IgD-negative memory B cell (primary cell): ENCODE data around the gene SPINK5. TPM values are rescaled to one million over a fixed set of nuclear protein-coding genes. Genes with fewer than 3 reads are reported as not detected.

Experiments
- H3K27ac Mint-ChIP-seq, 3 donors: one replicate each; pipeline ENCODE4 v1.8.0; 2020 to 2022; ENCODE audit warnings: mild to moderate bottlenecking in 3 of 3, mixed read lengths in 3 of 3, moderate library complexity in 1 of 3
- H3K27me3 Mint-ChIP-seq: one replicate; pipeline ENCODE4 v1.8.0; 2021; ENCODE audit warnings: mixed read lengths
- H3K36me3 Mint-ChIP-seq: one replicate; pipeline ENCODE4 v1.8.0; 2020; ENCODE audit warnings: mild to moderate bottlenecking, mixed read lengths
- H3K4me1 Mint-ChIP-seq, 3 donors: one replicate each; pipeline ENCODE4 v1.8.0; 2020 to 2022; ENCODE audit warnings: mixed read lengths in 3 of 3, mild to moderate bottlenecking in 1 of 3
- H3K4me3 Mint-ChIP-seq, 4 donors: one replicate each; pipeline ENCODE4 v1.8.0; 2020 to 2022; ENCODE audit warnings: mild to moderate bottlenecking in 4 of 4, mixed read lengths in 4 of 4, moderate library complexity in 3 of 4
- H3K9me3 Mint-ChIP-seq, 3 donors: one replicate each; pipeline ENCODE4 v1.8.0; 2020 to 2021; ENCODE audit warnings: mixed read lengths in 3 of 3, mild to moderate bottlenecking in 1 of 3
- polyA plus RNA-seq: library from polyadenylated mRNA; unstranded; fragments of 300-500 nt; fragmentation: Illumina TruSeq; gene quantifications from one replicate; pipeline ENCODE4 v1.2.3, GENCODE V29; 2021

The SPINK5 gene
- polyA plus RNA-seq, 1 donor from 2014 or later = not detected

DNA sequence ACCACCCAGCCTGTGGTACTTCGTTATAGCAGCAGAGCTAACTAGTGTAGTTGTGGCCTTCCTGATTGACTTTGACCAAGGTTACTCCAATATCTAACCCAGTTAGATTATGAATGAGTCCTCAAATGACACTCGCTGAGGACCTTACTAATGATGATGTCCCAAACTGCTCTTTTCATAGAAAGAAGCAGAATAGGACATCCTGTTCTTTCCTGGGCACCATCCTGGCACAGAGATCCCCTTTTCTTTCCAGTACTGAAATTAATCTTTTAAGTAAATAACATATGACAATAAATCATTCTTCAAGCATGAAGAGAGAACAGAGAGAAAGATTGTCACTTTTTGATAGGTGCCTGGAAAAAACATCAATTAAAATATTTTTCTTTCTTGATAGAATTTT lies 77.9 kb downstream of the SPINK5 start:
- H3K36me3 Mint-ChIP-seq = no peaks in the 10 kb centered on the region
- no peak overlapping the region for H3K27ac Mint-ChIP-seq
- peaks cover 0 to 5% (median 4%) of the 10 kb centered on the region in 3 donors for H3K9me3 Mint-ChIP-seq
- no peaks in the 10 kb centered on the region for H3K27me3 Mint-ChIP-seq
- no peak overlapping the region for H3K4me3 Mint-ChIP-seq
- H3K4me1 Mint-ChIP-seq = no peaks in the 10 kb centered on the region

DNA sequence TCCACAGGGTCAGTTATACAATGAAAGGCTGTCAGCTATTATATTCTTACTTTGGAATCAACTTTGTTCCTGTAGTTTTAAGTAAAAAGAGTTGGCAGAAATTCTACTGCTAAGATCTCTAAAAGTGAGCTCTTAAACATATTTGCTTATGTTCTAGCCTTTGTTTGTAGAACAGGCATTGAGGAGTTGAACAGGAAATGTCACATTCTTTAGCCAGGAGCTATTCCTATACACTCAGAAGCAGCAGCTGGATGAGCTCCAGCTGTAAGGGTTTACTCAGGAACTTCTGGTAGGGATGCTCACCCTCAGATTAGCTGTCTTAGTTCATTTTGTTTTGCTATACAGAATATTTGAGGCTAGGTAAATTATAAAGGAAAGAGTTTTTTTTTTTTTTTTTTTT lies 82.1 kb downstream of the SPINK5 start:
- no peak overlapping the region for H3K27ac Mint-ChIP-seq

DNA sequence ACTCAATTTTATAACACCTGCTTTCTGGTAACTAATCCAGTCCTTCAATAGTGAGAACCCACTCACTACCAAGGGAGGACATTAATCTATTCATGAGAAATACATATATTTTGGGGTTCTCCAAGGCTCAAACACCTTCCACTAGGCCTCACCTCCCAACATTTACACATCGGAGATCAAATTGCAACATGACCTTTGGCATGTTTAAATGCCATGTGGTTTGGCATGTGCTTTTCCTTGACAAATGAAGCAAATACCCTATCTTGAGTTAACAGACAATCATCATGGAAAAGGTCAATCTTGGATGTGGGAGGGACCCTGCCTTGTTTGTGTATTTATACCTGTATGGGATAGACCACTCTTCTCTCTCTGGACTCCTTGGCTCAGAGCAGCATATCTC lies 82.7 kb downstream of the SPINK5 start:
- H3K4me3 Mint-ChIP-seq = no peak overlapping the region
- no peaks in the 10 kb centered on the region for H3K36me3 Mint-ChIP-seq
- H3K9me3 Mint-ChIP-seq = peaks cover 0 to 5% (median 4%) of the 10 kb centered on the region in 3 donors
- no peaks in the 10 kb centered on the region for H3K4me1 Mint-ChIP-seq
- H3K27ac Mint-ChIP-seq = no peak overlapping the region
- H3K27me3 Mint-ChIP-seq = no peaks in the 10 kb centered on the region

More for the DNA sequence above, 82.1 kb downstream of the SPINK5 start:
- Mint-ChIP-seq H3K4me3 (no peak overlapping the region), H3K4me1 (no peaks in the 10 kb centered on the region), H3K36me3 (no peaks in the 10 kb centered on the region), H3K27me3 (no peaks in the 10 kb centered on the region), H3K9me3 (peaks cover 0 to 5% (median 4%) of the 10 kb centered on the region in 3 donors)

DNA sequence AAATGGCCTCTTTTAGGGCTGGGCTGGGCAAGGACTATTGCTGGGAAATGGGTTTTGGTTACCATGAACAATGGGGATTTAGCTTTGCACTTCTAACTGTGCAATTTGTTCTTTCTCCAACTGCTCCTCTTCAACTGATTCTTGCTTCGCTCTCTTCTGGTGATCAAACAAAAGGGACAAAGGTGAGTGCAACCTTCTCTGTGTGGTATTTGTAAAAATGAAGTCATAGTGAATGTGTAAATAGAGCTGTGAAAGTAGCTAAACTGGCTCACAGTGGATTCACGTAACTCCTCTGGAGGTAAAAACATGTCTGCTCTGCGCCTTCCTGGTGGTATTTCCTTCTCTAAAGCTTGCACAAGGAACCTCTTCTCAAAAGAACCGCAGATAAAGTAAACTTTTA lies 83.6 kb downstream of the SPINK5 start:
- Mint-ChIP-seq H3K27ac (no peak overlapping the region), H3K4me1 (no peaks in the 10 kb centered on the region), H3K4me3 (no peak overlapping the region), H3K27me3 (no peaks in the 10 kb centered on the region), H3K9me3 (peaks cover 0 to 5% (median 2%) of the 10 kb centered on the region in 3 donors), H3K36me3 (no peaks in the 10 kb centered on the region)

DNA sequence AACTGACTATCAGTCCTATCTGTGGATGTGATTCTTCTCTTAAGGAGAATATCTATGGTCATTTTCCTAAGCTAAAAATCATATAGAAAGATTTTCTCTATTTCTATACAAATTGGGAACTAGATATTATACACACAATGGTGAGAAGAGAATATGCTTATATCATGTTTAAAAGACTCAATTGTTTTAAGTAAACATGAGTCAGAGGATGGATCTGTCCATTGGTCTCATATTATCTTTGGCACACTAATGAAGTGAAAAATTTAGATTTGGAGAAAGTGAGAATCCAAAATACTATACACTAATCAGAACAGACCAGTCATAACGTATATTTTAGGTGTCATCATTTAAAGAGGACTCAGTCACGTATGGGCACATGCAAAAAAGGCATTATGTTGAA lies 88.1 kb downstream of the SPINK5 start:
- no peak overlapping the region for H3K4me3 Mint-ChIP-seq
- no peak overlapping the region for H3K27ac Mint-ChIP-seq
- H3K4me1 Mint-ChIP-seq = no peaks in the 10 kb centered on the region
- H3K9me3 Mint-ChIP-seq = peaks cover 0 to 10% (median 4%) of the 10 kb centered on the region in 3 donors
- H3K36me3 Mint-ChIP-seq = no peaks in the 10 kb centered on the region
- no peaks in the 10 kb centered on the region for H3K27me3 Mint-ChIP-seq

DNA sequence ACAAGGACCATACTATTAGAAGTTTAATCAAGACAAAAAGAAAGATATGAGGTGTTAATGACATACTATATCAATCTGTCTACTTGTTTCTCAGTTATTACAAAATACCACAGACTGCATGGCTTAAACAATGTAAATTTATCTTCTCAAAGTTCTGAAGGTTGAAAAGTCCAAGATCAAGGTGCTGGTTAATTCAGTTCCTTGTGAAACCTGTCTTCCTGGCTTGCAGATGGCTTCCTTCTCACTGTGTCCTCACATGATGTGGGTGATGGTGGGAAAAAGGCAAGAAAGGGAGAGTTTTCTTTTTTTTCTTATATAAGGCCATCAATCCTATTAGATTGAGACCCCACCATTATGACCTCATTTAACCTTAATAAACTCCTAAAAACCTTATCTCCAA lies 89.0 kb downstream of the SPINK5 start:
- Mint-ChIP-seq H3K4me3 (no peak overlapping the region), H3K9me3 (peaks cover 0 to 10% (median 4%) of the 10 kb centered on the region in 3 donors), H3K27ac (no peak overlapping the region), H3K36me3 (no peaks in the 10 kb centered on the region), H3K27me3 (no peaks in the 10 kb centered on the region), H3K4me1 (no peaks in the 10 kb centered on the region)

DNA sequence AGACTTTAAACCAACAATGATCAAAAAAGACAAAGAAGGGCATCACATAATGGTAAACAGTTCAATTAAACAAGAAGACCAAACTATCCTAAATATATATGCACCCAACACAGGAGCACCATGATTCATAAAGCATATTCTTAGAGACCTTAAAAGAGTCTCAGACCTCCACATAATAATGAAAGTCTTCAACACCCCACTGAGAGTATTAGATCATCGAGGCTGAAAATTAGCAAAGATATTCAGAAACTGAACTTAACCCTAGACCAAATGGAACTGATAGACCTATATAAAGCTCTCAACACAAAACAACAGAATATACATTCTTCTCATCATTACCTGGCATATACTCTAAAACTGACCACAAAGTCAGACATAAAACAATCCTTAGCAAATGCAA lies 92.8 kb downstream of the SPINK5 start:
- Mint-ChIP-seq H3K9me3 (peaks cover 0 to 10% (median 4%) of the 10 kb centered on the region in 3 donors), H3K27me3 (no peaks in the 10 kb centered on the region), H3K36me3 (no peaks in the 10 kb centered on the region), H3K4me1 (no peaks in the 10 kb centered on the region), H3K4me3 (no peak overlapping the region), H3K27ac (no peak overlapping the region)

DNA sequence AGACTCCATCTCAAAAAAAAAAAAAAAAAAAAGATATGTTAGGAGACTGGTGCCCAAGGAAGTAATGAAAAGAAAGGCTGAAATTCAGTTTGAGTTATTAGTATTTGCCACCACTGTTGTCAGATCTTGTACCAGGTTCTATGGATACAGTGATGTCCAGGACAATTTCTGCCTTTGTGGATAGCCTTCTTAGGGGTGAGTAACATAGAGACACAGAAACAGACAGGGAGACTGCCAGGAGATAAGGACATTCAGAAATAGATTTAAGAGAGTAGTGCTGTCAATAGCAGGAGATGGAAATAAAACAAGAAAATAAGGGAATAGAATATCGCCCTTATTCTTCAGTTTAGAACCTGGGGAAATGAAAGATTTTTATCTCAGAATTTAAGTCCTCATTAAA lies 98.3 kb downstream of the SPINK5 start:
- Mint-ChIP-seq H3K27me3 (no peaks in the 10 kb centered on the region), H3K9me3 (no peaks in the 10 kb centered on the region), H3K36me3 (no peaks in the 10 kb centered on the region), H3K27ac (no peak overlapping the region), H3K4me3 (no peak overlapping the region), H3K4me1 (peaks cover 0 to 3% (median 0%) of the 10 kb centered on the region in 3 donors)

DNA sequence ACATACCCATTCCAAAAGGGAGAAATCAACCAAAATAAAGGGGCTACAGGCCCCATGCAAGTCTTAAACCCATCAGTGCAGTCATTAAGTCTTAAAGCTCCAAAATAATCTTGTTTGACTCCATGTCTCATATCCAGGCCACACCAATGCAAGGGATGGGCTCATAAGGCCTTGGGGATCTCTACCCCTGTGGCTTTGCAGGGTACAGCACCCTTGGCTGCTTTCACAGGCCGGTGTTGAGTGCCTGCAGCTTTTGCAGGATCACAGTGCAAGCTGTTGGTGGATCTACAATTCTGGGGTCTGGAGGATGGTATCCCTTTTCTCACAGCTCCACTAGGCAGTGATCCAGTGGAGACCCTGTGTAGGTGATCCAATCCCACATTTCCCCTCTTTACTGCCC lies 99.6 kb downstream of the SPINK5 start:
- H3K36me3 Mint-ChIP-seq = no peaks in the 10 kb centered on the region

DNA sequence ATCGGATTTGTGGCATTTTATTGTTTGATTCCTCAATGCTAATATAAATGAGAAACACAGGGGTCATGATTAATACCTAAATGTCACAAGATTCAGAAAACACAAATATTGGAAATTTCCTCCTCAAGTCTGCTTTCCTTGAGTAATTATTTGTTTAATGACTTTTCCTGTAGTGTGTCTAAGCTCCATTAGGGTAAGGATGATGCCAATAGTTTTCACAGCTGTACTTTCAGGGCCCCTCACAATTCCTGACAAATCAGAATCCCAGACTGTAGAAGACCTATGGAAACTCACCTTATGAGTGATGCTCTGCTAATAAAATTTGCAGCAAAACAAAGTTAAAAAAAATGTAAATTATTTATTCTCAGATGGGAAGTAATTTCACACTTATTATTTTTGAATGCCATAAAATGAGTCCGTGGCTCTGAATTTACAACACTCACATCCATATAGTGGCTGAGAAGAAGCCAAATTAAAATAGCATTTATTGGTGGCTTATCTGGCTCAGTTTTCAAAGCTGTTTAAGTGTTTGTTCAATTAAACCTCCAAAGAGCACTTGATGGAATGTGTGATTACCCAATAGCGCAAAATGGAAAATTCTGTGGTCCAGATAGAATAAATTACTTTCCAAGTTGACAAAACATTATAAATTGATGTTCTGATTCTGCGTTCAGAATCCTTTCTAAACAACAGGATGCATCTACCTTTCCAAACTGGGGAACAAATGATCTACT lies 102.9 kb downstream of the SPINK5 start:
- no peaks in the 10 kb centered on the region for H3K36me3 Mint-ChIP-seq
- H3K4me1 Mint-ChIP-seq = peaks cover 0 to 3% (median 0%) of the 10 kb centered on the region in 3 donors
- no peaks in the 10 kb centered on the region for H3K9me3 Mint-ChIP-seq
- no peak overlapping the region for H3K4me3 Mint-ChIP-seq
- H3K27me3 Mint-ChIP-seq = no peaks in the 10 kb centered on the region
- H3K27ac Mint-ChIP-seq = no peak overlapping the region

More for the DNA sequence above, 99.6 kb downstream of the SPINK5 start:
- peaks cover 0 to 3% (median 0%) of the 10 kb centered on the region in 3 donors for H3K4me1 Mint-ChIP-seq
- no peak overlapping the region for H3K27ac Mint-ChIP-seq
- no peak overlapping the region for H3K4me3 Mint-ChIP-seq
- H3K27me3 Mint-ChIP-seq = no peaks in the 10 kb centered on the region
- H3K9me3 Mint-ChIP-seq = no peaks in the 10 kb centered on the region

DNA sequence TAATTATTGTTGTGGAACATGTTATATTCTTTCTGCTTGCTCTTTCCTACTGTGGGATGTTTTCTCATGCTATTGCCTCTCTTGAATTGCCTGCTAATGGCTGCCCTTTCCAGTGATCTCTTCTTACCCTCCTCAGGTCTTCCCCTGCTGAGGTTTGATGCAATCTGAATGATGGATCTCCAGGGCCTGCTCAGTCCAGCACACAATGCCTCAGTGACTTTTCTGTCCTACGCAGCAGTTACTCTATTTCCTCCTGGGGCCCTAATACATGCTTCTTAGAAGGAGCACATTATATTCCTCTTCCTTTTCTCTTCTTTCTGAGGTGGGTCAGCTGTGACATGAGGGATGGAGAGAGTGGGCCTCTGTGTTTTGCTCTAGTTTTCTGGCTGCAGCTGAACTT lies 104.5 kb downstream of the SPINK5 start, which contains the start of gene SPINK14:
Gene SPINK14 (plus strand): TSS at position 301 of the 400 bp plus-strand sequence. CDS start 1,187 bp downstream, outside the sequence.
- H3K4me3 Mint-ChIP-seq = no peak within 1 kb of the TSS
- no peaks in the 10 kb centered on the region for H3K27me3 Mint-ChIP-seq
- H3K9me3 Mint-ChIP-seq = no peaks in the 10 kb centered on the region
- H3K36me3 Mint-ChIP-seq = no peaks in the 10 kb centered on the region
- H3K4me1 Mint-ChIP-seq = no peaks in the 10 kb centered on the region
- H3K27ac Mint-ChIP-seq = no peak within 1 kb of the TSS

DNA sequence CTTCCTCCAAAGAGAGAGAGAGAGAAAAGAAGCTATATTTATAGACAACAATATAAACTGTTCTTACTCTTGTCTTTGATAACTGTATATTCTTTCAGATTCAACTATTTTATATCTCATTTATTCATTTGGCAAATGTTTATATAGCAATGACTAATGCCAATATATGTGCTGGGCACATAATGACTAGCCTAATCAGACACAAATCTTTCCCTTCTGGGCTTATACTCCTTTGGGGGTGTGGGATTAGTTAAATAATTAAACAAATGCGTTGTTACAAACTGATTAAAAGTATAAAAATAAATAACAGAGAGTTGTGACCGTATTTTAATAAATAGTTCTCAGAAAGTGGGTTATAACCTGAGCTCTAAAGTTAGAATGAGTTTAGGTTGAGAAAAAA lies 108.6 kb downstream of the SPINK5 start:
- peaks cover 2% of the 10 kb centered on the region for H3K27me3 Mint-ChIP-seq
- H3K27ac Mint-ChIP-seq = no peak overlapping the region
- H3K36me3 Mint-ChIP-seq = no peaks in the 10 kb centered on the region
- H3K9me3 Mint-ChIP-seq = no peaks in the 10 kb centered on the region
- H3K4me1 Mint-ChIP-seq = no peaks in the 10 kb centered on the region
- no peak overlapping the region for H3K4me3 Mint-ChIP-seq

DNA sequence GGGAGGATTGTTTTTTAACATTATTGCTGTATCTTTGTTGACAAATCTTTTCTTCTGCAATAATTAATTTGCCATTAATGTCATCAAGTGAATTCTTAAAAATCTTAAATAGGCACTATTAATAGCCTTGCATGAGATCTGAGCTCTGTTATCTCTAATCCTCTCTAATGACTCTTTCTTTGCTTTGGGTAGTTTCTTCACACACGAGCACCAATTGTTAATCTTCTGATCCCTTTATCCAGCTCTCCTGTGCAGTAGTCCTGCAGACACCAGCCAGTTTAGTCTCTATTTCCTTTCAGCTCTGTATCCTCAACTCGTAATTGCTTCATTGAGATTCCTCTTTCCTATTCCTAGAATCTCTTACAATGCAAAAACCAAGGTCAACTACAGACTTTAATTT lies 112.7 kb downstream of the SPINK5 start:
- Mint-ChIP-seq H3K27ac (no peak overlapping the region), H3K4me1 (no peaks in the 10 kb centered on the region), H3K4me3 (no peak overlapping the region), H3K36me3 (no peaks in the 10 kb centered on the region), H3K27me3 (peaks cover 2% of the 10 kb centered on the region), H3K9me3 (no peaks in the 10 kb centered on the region)

DNA sequence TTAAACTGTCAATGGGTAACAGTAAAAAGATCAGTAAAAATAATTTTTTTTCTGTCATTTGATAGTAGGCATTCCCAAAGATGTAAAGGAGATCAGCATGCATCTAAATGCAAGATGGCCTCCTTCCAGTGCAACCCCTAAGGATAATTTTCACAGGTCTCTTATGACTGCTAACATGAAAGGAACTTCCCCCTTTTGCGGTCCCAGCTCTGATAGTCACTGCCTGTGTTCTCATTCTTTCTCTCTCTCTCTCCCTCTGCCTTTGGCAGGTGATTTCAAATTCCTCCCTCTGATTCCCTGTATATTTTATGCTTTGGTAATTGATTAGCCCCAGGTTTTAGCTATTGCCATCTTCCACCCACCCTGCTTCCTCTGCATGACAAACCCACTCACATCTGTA lies 113.4 kb downstream of the SPINK5 start:
- Mint-ChIP-seq H3K27ac (no peak overlapping the region), H3K9me3 (no peaks in the 10 kb centered on the region), H3K4me1 (no peaks in the 10 kb centered on the region), H3K36me3 (no peaks in the 10 kb centered on the region), H3K27me3 (peaks cover 2% of the 10 kb centered on the region), H3K4me3 (peak overlapping the region in 1 of 4 donors; percentile 17)

DNA sequence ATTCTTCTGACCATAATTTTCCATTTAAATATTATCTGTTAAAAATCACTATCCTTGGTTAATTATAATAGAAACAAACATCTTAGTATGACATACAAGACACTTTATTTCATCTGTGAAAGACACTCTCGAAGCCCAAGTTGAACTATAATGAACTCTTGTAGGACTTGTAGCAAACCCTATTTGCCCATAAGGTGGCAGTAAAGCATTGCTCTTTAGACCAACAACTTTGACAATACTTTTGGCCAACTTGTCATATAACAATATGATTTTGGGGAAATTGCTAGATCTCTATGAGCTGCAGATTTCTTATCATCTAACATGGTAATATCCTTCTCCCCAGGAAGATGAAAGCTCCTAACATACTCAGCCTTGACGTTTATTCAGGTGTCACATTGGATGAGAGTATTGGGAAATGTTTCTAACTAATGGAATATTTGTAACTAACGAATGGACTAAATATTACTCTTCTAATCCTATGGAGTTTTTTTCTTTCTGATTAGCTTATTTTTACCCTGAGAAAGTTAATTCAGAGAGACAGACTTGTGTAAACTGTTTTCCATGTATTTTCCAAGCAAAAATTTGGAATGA lies 115.5 kb downstream of the SPINK5 start:
- no peaks in the 10 kb centered on the region for H3K9me3 Mint-ChIP-seq
- no peaks in the 10 kb centered on the region for H3K4me1 Mint-ChIP-seq
- H3K4me3 Mint-ChIP-seq = no peak overlapping the region
- no peak overlapping the region for H3K27ac Mint-ChIP-seq
- H3K27me3 Mint-ChIP-seq = peaks cover 2% of the 10 kb centered on the region
- H3K36me3 Mint-ChIP-seq = no peaks in the 10 kb centered on the region
